GM12873 (cell line): ENCODE results near the gene MSGN1.

Experiments
- TF ChIP-seq, protein P1 (sequence below): IDR thresholded peaks from 2 replicates; pipeline ENCODE4 v1.5.1; 2012; ENCODE audit warnings: low read depth, mild to moderate bottlenecking, moderate library complexity, low read length, control low read depth; ENCODE audit not compliant: insufficient read depth; ENCODE audit errors: missing control alignments

MSGN1 gene

DNA sequence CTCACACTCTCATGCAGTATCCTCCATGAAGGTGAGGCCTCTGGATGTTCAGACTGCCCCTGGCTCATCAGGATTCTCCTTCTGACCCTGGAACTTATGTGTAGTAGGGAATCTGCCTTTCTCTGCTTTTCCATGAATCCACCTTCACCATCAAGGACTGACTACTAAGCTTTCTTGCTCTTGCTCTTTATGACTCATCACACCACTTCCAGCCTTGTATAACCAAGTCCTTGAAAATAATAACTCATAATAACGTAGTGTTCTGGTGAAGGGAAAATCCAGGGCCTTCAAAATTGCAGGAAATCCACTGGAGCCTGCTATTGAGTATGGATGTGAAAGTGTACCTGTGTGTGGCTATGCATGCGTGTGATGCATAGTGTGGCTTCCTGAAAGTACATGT lies 50.9 kb downstream of the MSGN1 start:
- TF ChIP-seq, protein P1, sequence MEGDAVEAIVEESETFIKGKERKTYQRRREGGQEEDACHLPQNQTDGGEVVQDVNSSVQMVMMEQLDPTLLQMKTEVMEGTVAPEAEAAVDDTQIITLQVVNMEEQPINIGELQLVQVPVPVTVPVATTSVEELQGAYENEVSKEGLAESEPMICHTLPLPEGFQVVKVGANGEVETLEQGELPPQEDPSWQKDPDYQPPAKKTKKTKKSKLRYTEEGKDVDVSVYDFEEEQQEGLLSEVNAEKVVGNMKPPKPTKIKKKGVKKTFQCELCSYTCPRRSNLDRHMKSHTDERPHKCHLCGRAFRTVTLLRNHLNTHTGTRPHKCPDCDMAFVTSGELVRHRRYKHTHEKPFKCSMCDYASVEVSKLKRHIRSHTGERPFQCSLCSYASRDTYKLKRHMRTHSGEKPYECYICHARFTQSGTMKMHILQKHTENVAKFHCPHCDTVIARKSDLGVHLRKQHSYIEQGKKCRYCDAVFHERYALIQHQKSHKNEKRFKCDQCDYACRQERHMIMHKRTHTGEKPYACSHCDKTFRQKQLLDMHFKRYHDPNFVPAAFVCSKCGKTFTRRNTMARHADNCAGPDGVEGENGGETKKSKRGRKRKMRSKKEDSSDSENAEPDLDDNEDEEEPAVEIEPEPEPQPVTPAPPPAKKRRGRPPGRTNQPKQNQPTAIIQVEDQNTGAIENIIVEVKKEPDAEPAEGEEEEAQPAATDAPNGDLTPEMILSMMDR = no peak
